ENCODE results near the gene GMPS. TPM values are rescaled to one million over a fixed set of nuclear protein-coding genes. Genes with fewer than 3 reads are reported as not detected.
"Not testable (repeated sequence)": the region's sequence is repeated elsewhere in the genome, so short reads cannot be mapped to it uniquely, and the experiment has no call there.

GMPS gene
- total RNA-seq, 1 donor from 2014 or later = 109 TPM

GRCh38 chr3:155919728-155920127 lies 49.3 kb downstream of the GMPS start:
- intact Hi-C loops (cut with micrococcal nuclease) = no loop called here

GRCh38 chr3:155921486-155921885 lies 51.0 kb downstream of the GMPS start:
- intact Hi-C loops (cut with micrococcal nuclease) = no loop called here

- intact Hi-C loops (cut with micrococcal nuclease) = loop anchor here (10.0 kb wide), 1 partner anchor 129 kb away; the partner anchor contains the start of gene C3orf33
Measured at GRCh38 chr3:155934230-155934629, 63.8 kb downstream of the GMPS start.

- intact Hi-C loops (cut with micrococcal nuclease) = loop anchor here (10.0 kb wide), 1 partner anchor 134 kb away; the partner anchor contains the start of gene C3orf33
Measured at GRCh38 chr3:155938409-155938808, 68.0 kb downstream of the GMPS start.

GRCh38 chr3:155941354-155941753 lies 70.9 kb downstream of the GMPS start:
- intact Hi-C loops (cut with micrococcal nuclease) = no loop called here

GRCh38 chr3:155944081-155944480 lies 73.6 kb downstream of the GMPS start:
- intact Hi-C loops (cut with micrococcal nuclease) = no loop called here

- intact Hi-C loops (cut with micrococcal nuclease) = no loop called here
Measured at GRCh38 chr3:155946178-155946577, 75.7 kb downstream of the GMPS start.

GRCh38 chr3:155948476-155948875 lies 78.0 kb downstream of the GMPS start:
- intact Hi-C loops (cut with micrococcal nuclease) = no loop called here

- intact Hi-C loops (cut with micrococcal nuclease) = no loop called here
Measured at GRCh38 chr3:155949453-155950217, 79.2 kb downstream of the GMPS start.

- intact Hi-C loops (cut with micrococcal nuclease) = no loop called here
Measured at GRCh38 chr3:155956508-155957411, 86.3 kb downstream of the GMPS start.

GRCh38 chr3:155957412-155957880 lies 87.0 kb downstream of the GMPS start:
- intact Hi-C loops (cut with micrococcal nuclease) = no loop called here

GRCh38 chr3:155958676-155959075 lies 88.2 kb downstream of the GMPS start:
- intact Hi-C loops (cut with micrococcal nuclease) = no loop called here

- intact Hi-C loops (cut with micrococcal nuclease) = no loop called here
Measured at GRCh38 chr3:155960060-155960459, 89.6 kb downstream of the GMPS start.

- intact Hi-C loops (cut with micrococcal nuclease) = not testable (repeated sequence)
Measured at GRCh38 chr3:155961044-155961443, 90.6 kb downstream of the GMPS start.

GRCh38 chr3:155963570-155963969 lies 93.1 kb downstream of the GMPS start:
- intact Hi-C loops (cut with micrococcal nuclease) = no loop called here

GRCh38 chr3:155970398-155970797 lies 99.9 kb downstream of the GMPS start:
- intact Hi-C loops (cut with micrococcal nuclease) = no loop called here

GRCh38 chr3:155972885-155973584 lies 102.6 kb downstream of the GMPS start:
- intact Hi-C loops (cut with micrococcal nuclease) = no loop called here

GRCh38 chr3:155978324-155978723 lies 107.9 kb downstream of the GMPS start:
- intact Hi-C loops (cut with micrococcal nuclease) = no loop called here

GRCh38 chr3:155979746-155980145 lies 109.3 kb downstream of the GMPS start:
- intact Hi-C loops (cut with micrococcal nuclease) = no loop called here

GRCh38 chr3:155981669-155982068 lies 111.2 kb downstream of the GMPS start:
- intact Hi-C loops (cut with micrococcal nuclease) = no loop called here

- intact Hi-C loops (cut with micrococcal nuclease) = no loop called here
Measured at GRCh38 chr3:155983834-155984474, 113.5 kb downstream of the GMPS start.

Data from T-helper 2 cell treated with Interferon-gamma antibody and Interleukin-4, amounts not matched to agents 100 ng/mL and 5 ng/mL, for 36 hours (primary cell).